Adrenal gland (tissue), 12 donors: ENCODE results near the gene ELP5. TPM values are rescaled to one million over a fixed set of nuclear protein-coding genes. Genes with fewer than 3 reads are reported as not detected.

Source experiments
- DNase-seq, 7 donors: peaks; one replicate each; pipeline ENCODE4 v3.0.0-alpha.2; 2019 to 2020
- H3K27ac ChIP-seq, 5 donors: fragments of 200-600 bp; sonication (generic) in 4 of 5; 1 replicate in 3 of 5; 2 replicates in 2 of 5; pipeline versions ENCODE4 v1.5.1 to v1.8.0; 2016 to 2020; ENCODE audit warnings: mild to moderate bottlenecking in 1 of 5
- H3K27me3 ChIP-seq: fragments of 200-600 bp; 2 replicates; pipeline ENCODE4 v1.8.0; 2021
- H3K36me3 ChIP-seq, 2 donors: fragments of 200-600 bp; replicated peaks in 1 of 2; 1 replicate in 1 of 2; 2 replicates in 1 of 2; pipeline versions ENCODE4 v1.5.1 to v1.8.0; 2018 to 2022
- H3K4me1 ChIP-seq, 2 donors: fragments of 200-600 bp; replicated peaks in 1 of 2; 1 replicate in 1 of 2; 2 replicates in 1 of 2; pipeline versions ENCODE4 v1.5.1 to v1.8.0; 2018 to 2021
- H3K4me3 ChIP-seq, 4 donors: fragments of 200-600 bp; sonication (generic) in 3 of 4; one replicate each; pipeline ENCODE4 v1.5.1; 2016 to 2018
- H3K9me3 ChIP-seq, 3 donors: fragments of 200-600 bp; sonication (generic) in 1 of 3; replicated peaks in 1 of 3; 1 replicate in 2 of 3; 2 replicates in 1 of 3; pipeline versions ENCODE4 v1.5.1 to v1.8.0; 2016 to 2021
- POLR2A ChIP-seq, 2 donors: fragments of 450-650 bp; IDR thresholded peaks; one replicate each; pipeline ENCODE4 v1.6.1; 2017; ENCODE audit warnings: antibody characterized with exemption in 2 of 2, mild to moderate bottlenecking in 2 of 2, moderate library complexity in 1 of 2
- WGBS, 4 donors: extraction: QIAGEN DNeasy Blood & Tissue Kit in 2 of 4; methylation state at CpG; one replicate each; pipeline versions ENCODE4 v1.1.5 to v1.1.7; 2013 to 2017; 5-methylcytosine and 5-hydroxymethylcytosine counted together
- intact Hi-C, 2 donors: fragments of 100-400 bp; cut with DNase I; formaldehyde crosslinking; loops; one replicate each; pipeline versions ENCODE4 v1.14.1 to v1.15.0; 2022 to 2023
- polyA plus RNA-seq, 3 donors: library from polyadenylated mRNA; stranded (reverse); fragments of 200-250 nt in 2 of 3; fragments of 350-450 nt in 1 of 3; fragmentation: Illumina TruSeq in 1 of 3; extraction: RNeasy Lipid Tissue Mini Kit (QIAGEN cat#74804) in 1 of 3; gene quantifications; one replicate each; pipeline ENCODE4 v1.2.3, GENCODE V29; 2013 to 2014
- total RNA-seq, 9 donors: library from RNA; depleted of rRNA in 4 of 9; stranded (reverse); fragments of >200 nt in 4 of 9; fragments of 120-200 nt in 1 of 9; fragmentation: NEBNext Ultra II Directional in 1 of 9; extraction: Animal tissue kit (Norgen Biotek cat#: 25700) in 1 of 9; gene quantifications; one replicate each; pipeline versions ENCODE4 v1.1.0 to v1.2.4, GENCODE V29; 2013 to 2023
- TF ChIP-seq, protein P1 (sequence below), 6 experiments: fragments of 450-650 bp in 4 of 6; fragments of 200-600 bp in 2 of 6; sonication (generic) in 1 of 6; IDR thresholded peaks; 1 replicate in 5 of 6; 2 replicates in 1 of 6; pipeline versions ENCODE4 v1.5.1 to v1.8.0; 2016 to 2021; ENCODE audit warnings: antibody characterized with exemption in 6 of 6, mild to moderate bottlenecking in 2 of 6, moderate library complexity in 1 of 6
- donor health status: healthy with polysubstance abuse.
- donor health status: Bipolar disorder and iron deficiency.
- donor health status: DM: yes; HTN: yes; CAD: no.
- donor health status: DM: no; HTN: no; CAD: no.
- donor health status: DM: no; HTN: no; CAD: no.
- donor health status: DM: yes; HTN: yes; CAD: no.

The ELP5 gene
- total and polyA plus RNA-seq, 12 donors, result 28.0 to 96.5 (median 61.3) TPM

DNA sequence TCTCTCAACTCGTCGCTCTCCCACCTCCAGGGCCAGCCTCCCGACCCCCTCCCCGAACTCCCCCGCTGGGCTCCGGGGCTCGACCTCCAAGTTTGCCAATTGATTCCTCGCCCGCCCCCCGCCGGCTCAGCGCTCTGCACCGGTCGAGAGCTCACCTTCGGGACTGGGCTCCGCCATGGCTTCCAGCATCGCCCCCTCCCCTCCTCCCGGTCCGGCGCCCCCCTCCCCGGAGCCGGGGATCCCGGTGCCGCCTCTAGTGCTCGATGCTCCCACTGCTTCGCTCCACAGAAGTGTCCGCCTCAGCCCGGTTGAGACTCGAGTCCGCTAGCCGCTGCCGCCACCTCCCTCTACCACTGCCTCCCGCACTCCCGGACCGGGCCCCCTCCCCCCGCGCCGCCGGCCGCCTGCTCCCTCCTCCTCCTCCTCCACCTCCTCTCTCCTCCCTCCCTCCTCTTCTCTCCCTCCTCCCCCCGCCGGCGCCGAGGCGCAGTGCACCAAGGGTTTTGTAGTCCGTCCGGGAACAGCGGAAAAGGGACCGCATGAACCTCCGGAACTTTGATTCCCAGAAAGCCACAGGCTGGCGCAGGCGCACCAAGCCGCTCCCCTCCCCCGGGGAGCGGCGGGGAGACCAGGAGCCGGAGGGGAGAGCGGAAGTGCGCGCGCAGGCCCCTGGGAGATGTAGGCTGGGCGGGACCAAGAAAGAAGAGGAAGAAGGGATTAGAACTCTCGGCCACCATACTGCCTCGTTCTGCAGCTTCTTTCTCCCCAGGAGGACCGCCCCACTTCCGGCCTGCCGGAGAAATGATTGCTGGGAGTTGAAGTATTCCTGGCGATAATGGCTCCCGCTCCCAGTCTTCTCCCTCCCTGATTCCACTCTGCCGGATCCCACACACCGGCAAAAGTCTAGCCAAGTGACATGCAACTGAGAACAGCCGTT lies 12.7 kb upstream of the ELP5 start, which contains the start of gene PHF23:
PHF23 (minus strand) TSS at position 367 of the 937 bp plus-strand sequence; CDS start at position 189, 178 bp downstream.
- no peaks in the 10 kb centered on the region for H3K27me3 ChIP-seq
- 1 to 2% (median 1%) methylated on average over 25 to 70 of the region's 72 CpGs for WGBS, 4 donors
- peak; percentile 99 to 100 (median 99) for DNase-seq
- TF ChIP-seq POLR2A (IDR thresholded peaks at IDR 0.05), result peak in 1 of 2 donors; percentile 64
- TF ChIP-seq, protein P1, sequence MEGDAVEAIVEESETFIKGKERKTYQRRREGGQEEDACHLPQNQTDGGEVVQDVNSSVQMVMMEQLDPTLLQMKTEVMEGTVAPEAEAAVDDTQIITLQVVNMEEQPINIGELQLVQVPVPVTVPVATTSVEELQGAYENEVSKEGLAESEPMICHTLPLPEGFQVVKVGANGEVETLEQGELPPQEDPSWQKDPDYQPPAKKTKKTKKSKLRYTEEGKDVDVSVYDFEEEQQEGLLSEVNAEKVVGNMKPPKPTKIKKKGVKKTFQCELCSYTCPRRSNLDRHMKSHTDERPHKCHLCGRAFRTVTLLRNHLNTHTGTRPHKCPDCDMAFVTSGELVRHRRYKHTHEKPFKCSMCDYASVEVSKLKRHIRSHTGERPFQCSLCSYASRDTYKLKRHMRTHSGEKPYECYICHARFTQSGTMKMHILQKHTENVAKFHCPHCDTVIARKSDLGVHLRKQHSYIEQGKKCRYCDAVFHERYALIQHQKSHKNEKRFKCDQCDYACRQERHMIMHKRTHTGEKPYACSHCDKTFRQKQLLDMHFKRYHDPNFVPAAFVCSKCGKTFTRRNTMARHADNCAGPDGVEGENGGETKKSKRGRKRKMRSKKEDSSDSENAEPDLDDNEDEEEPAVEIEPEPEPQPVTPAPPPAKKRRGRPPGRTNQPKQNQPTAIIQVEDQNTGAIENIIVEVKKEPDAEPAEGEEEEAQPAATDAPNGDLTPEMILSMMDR (IDR thresholded peaks at IDR 0.05), result peak in 3 of 6 experiments; percentile 19 to 49 (median 42)
- peak within 1 kb of the TSS; percentile 87 to 100 (median 95) for H3K27ac ChIP-seq
- peaks cover 0 to 36% of the 10 kb centered on the region in 2 donors for H3K36me3 ChIP-seq
- no peaks in the 10 kb centered on the region for H3K9me3 ChIP-seq
- peak within 1 kb of the TSS; percentile 86 to 95 (median 92) for H3K4me3 ChIP-seq
- intact Hi-C loops, result no loop called here
- peaks cover 46 to 47% of the 10 kb centered on the region in 2 donors for H3K4me1 ChIP-seq

DNA sequence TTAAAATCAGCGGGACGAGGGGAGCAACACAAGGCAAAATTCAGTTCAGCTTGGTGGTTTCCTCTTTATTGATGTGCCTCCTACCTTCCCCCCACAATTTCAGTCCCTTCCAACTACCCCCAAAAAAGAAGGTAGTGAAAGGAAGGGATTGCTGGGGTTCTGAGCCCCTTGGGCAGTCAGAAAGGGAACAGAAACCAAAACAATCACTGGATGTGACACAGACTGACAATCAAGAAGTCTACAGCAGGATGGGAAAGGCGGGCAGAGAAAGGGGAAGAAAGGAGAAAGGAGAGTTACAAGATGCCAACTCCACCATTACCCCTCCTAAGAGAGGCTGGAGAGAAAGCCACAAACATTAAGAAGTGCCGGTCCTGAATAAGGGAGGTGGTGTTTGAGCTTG lies 11.6 kb upstream of the ELP5 start:
- H3K27me3 ChIP-seq, result no peaks in the 10 kb centered on the region
- peak overlapping the region in 2 of 4 donors; percentile 23 to 92 for H3K4me3 ChIP-seq
- intact Hi-C loops, result no loop called here
- peaks cover 37 to 39% of the 10 kb centered on the region in 2 donors for H3K4me1 ChIP-seq
- no peaks in the 10 kb centered on the region for H3K9me3 ChIP-seq
- peak overlapping the region; percentile 87 to 100 (median 95) for H3K27ac ChIP-seq
- TF ChIP-seq POLR2A (IDR thresholded peaks at IDR 0.05), result no peak
- TF ChIP-seq, protein P1 (IDR thresholded peaks at IDR 0.05), result no peak
- 25 to 38% (median 30%) methylated on average over 4 of the region's 4 CpGs for WGBS, 4 donors
- peaks cover 0 to 44% of the 10 kb centered on the region in 2 donors for H3K36me3 ChIP-seq
- DNase-seq, result no peak

DNA sequence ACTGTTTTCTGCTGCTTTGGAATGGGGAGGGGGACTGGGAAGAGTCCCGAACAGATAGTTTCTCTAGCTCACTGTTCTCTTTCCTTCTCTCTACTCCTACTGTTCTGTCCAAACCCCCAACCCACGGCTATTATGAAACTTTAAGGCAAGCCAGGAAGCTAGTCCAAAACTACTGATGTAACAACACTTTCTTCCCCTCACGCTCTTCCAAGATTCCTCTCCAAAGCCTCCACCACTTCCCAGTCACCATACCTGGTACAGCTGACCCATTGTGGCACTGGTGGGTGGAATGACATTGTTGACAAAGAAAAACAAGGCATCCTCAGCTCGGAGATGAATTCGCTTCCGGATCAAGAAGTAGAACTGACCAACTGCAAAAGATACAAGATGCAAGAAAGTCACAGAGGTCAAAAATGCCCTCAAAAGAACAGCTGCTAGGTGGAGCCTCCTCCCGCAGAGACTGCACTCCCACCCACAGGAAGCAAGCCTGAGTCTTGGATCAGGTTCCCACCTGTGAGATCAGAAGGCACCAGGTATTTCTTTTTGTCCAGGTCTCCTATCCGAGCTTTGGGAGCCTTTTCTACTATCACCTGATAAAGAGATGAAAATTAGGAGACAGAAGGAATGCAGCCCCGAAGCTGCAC lies 10.8 kb upstream of the ELP5 start:
- peaks cover 29 to 31% of the 10 kb centered on the region in 2 donors for H3K4me1 ChIP-seq
- H3K4me3 ChIP-seq, result peak overlapping the region in 3 of 4 donors; percentile 47 to 92 (median 51)
- peak overlapping the region; percentile 87 to 100 (median 95) for H3K27ac ChIP-seq
- peaks cover 0 to 44% of the 10 kb centered on the region in 2 donors for H3K36me3 ChIP-seq
- WGBS, 4 donors, result 13 to 19% (median 16%) methylated on average over 9 of the region's 9 CpGs
- intact Hi-C loops, result no loop called here
- no peaks in the 10 kb centered on the region for H3K9me3 ChIP-seq
- DNase-seq, result no peak
- H3K27me3 ChIP-seq, result no peaks in the 10 kb centered on the region
- TF ChIP-seq POLR2A (IDR thresholded peaks at IDR 0.05), result peak in 1 of 2 donors; percentile 14
- TF ChIP-seq, protein P1 (IDR thresholded peaks at IDR 0.05), result no peak
